H1 (cell line): ENCODE results near the gene REPS2. TPM values are rescaled to one million over a fixed set of nuclear protein-coding genes. Genes with fewer than 3 reads are reported as not detected.

Experiments used
- BCL11A ChIP-seq, 2 experiments: IDR thresholded peaks; one replicate each; pipeline ENCODE4 v1.6.1; 2011; ENCODE audit warnings: low read depth in 2 of 2, low read length in 2 of 2, mild to moderate bottlenecking in 2 of 2
- CTCF ChIP-seq, 3 experiments: IDR thresholded peaks; 1 replicate in 2 of 3; 2 replicates in 1 of 3; pipeline versions ENCODE4 v1.5.1 to v1.6.1; 2011; ENCODE audit warnings: low read length in 3 of 3, mild to moderate bottlenecking in 3 of 3, inconsistent platforms in 2 of 3, low read depth in 1 of 3, moderate library complexity in 1 of 3; ENCODE audit not compliant: insufficient read depth in 1 of 3; ENCODE audit errors: control extremely low read depth in 1 of 3
- EP300 ChIP-seq, 2 experiments: IDR thresholded peaks; 1 replicate in 1 of 2; 2 replicates in 1 of 2; pipeline ENCODE4 v1.6.1; 2011 to 2012; ENCODE audit warnings: low read depth in 2 of 2, low read length in 2 of 2, mild to moderate bottlenecking in 2 of 2, borderline replicate concordance in 1 of 2, inconsistent platforms in 1 of 2, moderate library complexity in 1 of 2
- KDM4A ChIP-seq: IDR thresholded peaks from one replicate; pipeline ENCODE4 v1.7.1; 2012; ENCODE audit warnings: low read depth, mild to moderate bottlenecking, moderate library complexity, low read length, inconsistent platforms; ENCODE audit not compliant: severe bottlenecking
- KDM5A ChIP-seq: fragments of 200-600 bp; IDR thresholded peaks from 2 replicates; pipeline ENCODE4 v1.7.1; 2012; ENCODE audit warnings: mild to moderate bottlenecking, low read length, inconsistent platforms, mixed read lengths
- RXRA ChIP-seq: IDR thresholded peaks from 2 replicates; pipeline ENCODE4 v1.6.1; 2011; ENCODE audit warnings: low read depth, mild to moderate bottlenecking, low read length, moderate library complexity; ENCODE audit not compliant: insufficient read depth
- SP1 ChIP-seq: IDR thresholded peaks from 2 replicates; pipeline ENCODE4 v1.6.1; 2011; ENCODE audit warnings: low read depth, low read length
- TBP ChIP-seq: IDR thresholded peaks from 2 replicates; pipeline ENCODE4 v1.6.1; 2011; ENCODE audit warnings: low read depth, low read length, improper control_type of control experiment
- polyA plus RNA-seq, 7 experiments: library from polyadenylated mRNA; depleted of rRNA in 3 of 7; stranded (reverse) in 5 of 7; unstranded in 2 of 7; fragments of >200 nt in 5 of 7; fragments of 200-250 nt in 2 of 7; gene quantifications; 1 replicate in 5 of 7; 2 replicates in 1 of 7; 4 replicates in 1 of 7; pipeline versions ENCODE4 v1.2.1 to v1.2.3, GENCODE V29; 2011 to 2013; ENCODE audit warnings: missing spikeins in 2 of 7, mixed read lengths in 2 of 7
- total RNA-seq: library from RNA; stranded (reverse); fragmentation: NEBNext Ultra II Directional; extraction: Animal tissue kit (Norgen Biotek cat#: 25700); gene quantifications from 2 replicates; pipeline ENCODE4 v1.2.1, GENCODE V29; 2021

REPS2 gene
- total and polyA plus RNA-seq, 2 of the 8 experiments (the other 6 are each of a cell fraction or from before 2014, with no cell fraction given), result 0.79 to 4.3 TPM

- no peak for TF ChIP-seq EP300 (IDR thresholded peaks at IDR 0.05; ENCODE audit: borderline replicate concordance in 1 of 2, low read depth in 2 of 2, low read length in 2 of 2)
- no peak for TF ChIP-seq CTCF (IDR thresholded peaks at IDR 0.05; ENCODE audit: control extremely low read depth in 1 of 3, insufficient read depth in 1 of 3, low read depth in 1 of 3, low read length in 3 of 3)
- no peak for TF ChIP-seq TBP
- no peak for TF ChIP-seq KDM5A
- TF ChIP-seq RXRA, result no peak
- no peak for TF ChIP-seq SP1
- no peak for TF ChIP-seq KDM4A
- no peak for TF ChIP-seq BCL11A (IDR thresholded peaks at IDR 0.05; ENCODE audit: low read depth in 2 of 2, low read length in 2 of 2)
These were observed 92.3 kb downstream of the REPS2 start (continued) for GRCh38 chrX:17038681-17039161.
